Body of pancreas (tissue), 4 donors: Measurements from ENCODE around the gene TMBIM6.

ENCODE experiments used
- CTCF ChIP-seq, 7 experiments: fragments of 450-650 bp in 4 of 7; fragments of 200-600 bp in 3 of 7; sonication (generic) in 3 of 7; IDR thresholded peaks; one replicate each; pipeline ENCODE4 v1.5.1; 2016 to 2019; ENCODE audit warnings: antibody characterized with exemption in 7 of 7
- POLR2A ChIP-seq, 3 donors: fragments of 450-650 bp; IDR thresholded peaks; one replicate each; pipeline ENCODE4 v1.6.1; 2016; ENCODE audit warnings: antibody characterized with exemption in 3 of 3, mild to moderate bottlenecking in 2 of 3

GRCh38 chr12:49787672-49788071, 46.3 kb downstream of the TMBIM6 start:
- TF ChIP-seq CTCF (IDR thresholded peaks at IDR 0.05) (no peak), POLR2A (IDR thresholded peaks at IDR 0.05) (no peak)
